OCI-LY7 (cell line): ENCODE results near the gene EML3. TPM values are rescaled to one million over a fixed set of nuclear protein-coding genes. Genes with fewer than 3 reads are reported as not detected.
A peak's percentile ranks its signal among the peaks of the same experiment; 100 is the strongest.

Source experiments
- BruUV-seq: library from RNA; stranded (reverse); fragments of 400-500 nt; replicated peaks from 2 replicates; lab custom pipeline; 2021; lab: Mats Ljungman, UMichigan
- CTCF ChIA-PET: fragments of 300-600 bp; sonication (Branson Sonifier 250); formaldehyde crosslinking; loops from one replicate; lab custom pipeline; 2022; ENCODE audit warnings: antibody characterized with exemption; ENCODE audit not compliant: unreplicated experiment; lab: Charles Lee
- POLR2A ChIA-PET: fragments of 300-600 bp; sonication (Branson Sonifier 250); formaldehyde crosslinking; loops from one replicate; lab custom pipeline; 2022; ENCODE audit warnings: antibody characterized with exemption; lab: Charles Lee
- DNase-seq: peaks from one replicate; pipeline ENCODE4 v3.0.0-alpha.2; 2015; ENCODE audit warnings: low spot score
- H2AFZ ChIP-seq: fragments of 200-600 bp; sonication (generic), shearing (Covaris generic); 2 replicates; pipeline ENCODE4 v1.6.1; 2014; ENCODE audit warnings: mild to moderate bottlenecking, antibody characterized with exemption, low read length, moderate library complexity
- H3K27ac ChIP-seq: fragments of 200-600 bp; sonication (generic); 2 replicates; pipeline ENCODE4 v1.5.1; 2014; ENCODE audit warnings: mixed run types, low read depth, mild to moderate bottlenecking, moderate library complexity, low read length, inconsistent platforms; ENCODE audit not compliant: poor library complexity, severe bottlenecking
- H3K36me3 ChIP-seq: fragments of 200-600 bp; sonication (generic); 2 replicates; pipeline ENCODE4 v1.6.1; 2014; ENCODE audit warnings: mild to moderate bottlenecking, antibody characterized with exemption, low read length, moderate library complexity, mixed read lengths; ENCODE audit not compliant: insufficient read depth
- H3K4me1 ChIP-seq: fragments of 200-600 bp; sonication (generic); 2 replicates; pipeline ENCODE4 v1.5.1; 2014; ENCODE audit warnings: mild to moderate bottlenecking, low read length; ENCODE audit not compliant: insufficient read depth, poor library complexity, severe bottlenecking
- H3K4me2 ChIP-seq: fragments of 200-600 bp; sonication (generic); 2 replicates; pipeline ENCODE4 v1.6.1; 2014; ENCODE audit warnings: mild to moderate bottlenecking, low read length
- H3K4me3 ChIP-seq: fragments of 200-600 bp; sonication (generic); 2 replicates; pipeline ENCODE4 v1.5.1; 2014; ENCODE audit warnings: mild to moderate bottlenecking, low read depth, low read length; ENCODE audit not compliant: poor library complexity, severe bottlenecking
- H3K79me2 ChIP-seq: fragments of 200-600 bp; sonication (generic); 2 replicates; pipeline ENCODE4 v1.6.1; 2016; ENCODE audit warnings: low read depth, mild to moderate bottlenecking, low read length, moderate library complexity, mixed read lengths; ENCODE audit not compliant: insufficient read depth
- H3K9me2 ChIP-seq: fragments of 200-600 bp; sonication (generic); 2 replicates; pipeline ENCODE4 v1.6.1; 2016; ENCODE audit warnings: mild to moderate bottlenecking, low read length, mixed read lengths; ENCODE audit not compliant: insufficient read depth
- H3K9me3 ChIP-seq: fragments of 200-600 bp; sonication (generic); 2 replicates; pipeline ENCODE4 v1.6.1; 2014; ENCODE audit warnings: mild to moderate bottlenecking, mixed run types, low read length, mixed read lengths
- H4K20me1 ChIP-seq: fragments of 200-600 bp; sonication (generic); 2 replicates; pipeline ENCODE4 v1.6.1; 2014; ENCODE audit warnings: mild to moderate bottlenecking, antibody characterized with exemption, low read length, moderate library complexity, mixed read lengths; ENCODE audit not compliant: insufficient read depth
- EZH2phosphoT487 ChIP-seq: fragments of 200-600 bp; sonication (generic); IDR thresholded peaks from 2 replicates; pipeline ENCODE4 v1.6.1; 2018; ENCODE audit warnings: low read depth, borderline replicate concordance, mild to moderate bottlenecking, mixed run types, antibody characterized with exemption, low read length, moderate library complexity, mixed read lengths
- intact Hi-C: fragments of 100-400 bp; cut with micrococcal nuclease; formaldehyde crosslinking; loops from one replicate; pipeline ENCODE4 v1.10.0; 2022; ENCODE audit not compliant: unreplicated experiment
- total RNA-seq, 2 experiments: library from RNA; depleted of rRNA in 1 of 2; stranded (reverse); fragments of >200 nt in 1 of 2; shearing (Covaris generic) in 1 of 2; gene quantifications; 2 replicates each; pipeline ENCODE4 v1.2.3, GENCODE V29; 2014 to 2022
- TF ChIP-seq, protein P1 (sequence below): fragments of 200-600 bp; sonication (generic); conservative IDR thresholded peaks from 2 replicates; pipeline ENCODE4 v1.5.1; 2014; ENCODE audit warnings: mild to moderate bottlenecking, antibody characterized with exemption, low read length, moderate library complexity, mixed read lengths

The EML3 gene
- total RNA-seq, 2 experiments from 2014 or later: 52.8 to 81.6 TPM

DNA sequence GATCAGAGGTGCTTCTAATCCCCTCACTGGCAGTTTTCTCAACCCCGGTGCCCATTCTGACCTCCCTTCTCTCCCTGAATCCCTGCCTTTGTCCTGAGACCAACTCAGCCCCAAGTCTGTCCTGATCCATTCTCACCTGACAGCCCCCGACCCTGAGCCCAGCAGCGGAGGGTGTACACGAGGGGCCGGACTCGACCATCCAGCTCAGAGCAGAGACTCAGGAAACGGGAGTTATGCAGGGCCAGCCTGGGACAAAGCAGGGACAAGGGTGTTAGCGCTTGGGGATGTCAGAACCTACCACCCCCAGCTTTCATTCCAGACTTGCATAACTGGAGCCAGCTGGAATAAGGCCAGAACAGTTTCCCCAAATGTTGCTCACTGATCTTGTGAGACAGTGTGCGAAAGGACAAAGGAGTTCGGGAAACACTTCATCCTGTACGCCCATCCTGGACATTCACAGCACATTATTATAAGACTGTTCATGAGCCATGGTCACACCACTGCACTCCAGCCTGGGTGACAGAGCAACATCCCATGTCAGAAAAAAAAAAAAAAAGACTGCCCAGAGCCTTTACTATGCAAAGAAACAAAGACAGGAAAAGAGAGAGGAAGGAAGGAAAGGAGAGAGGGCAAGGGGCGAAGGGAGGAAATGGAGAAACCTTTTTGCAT is 35.4 kb downstream of the EML3 start:
- intact Hi-C loops: no loop called here
- no peak overlapping the region for H3K4me3 ChIP-seq
- peaks cover 22% of the 10 kb centered on the region for H3K79me2 ChIP-seq
- no TSS peak for BruUV-seq
- no peaks in the 10 kb centered on the region for H3K9me2 ChIP-seq
- no peak overlapping the region for H2AFZ ChIP-seq
- no peaks in the 10 kb centered on the region for H3K9me3 ChIP-seq
- no peak overlapping the region for H3K27ac ChIP-seq
- ChIA-PET POLR2A (interaction anchor here (1.8 kb wide), 1 partner anchor 14 kb away, joined by 5 read pairs; the partner anchor contains the start of gene TUT1), CTCF (no interaction called here)
- no peak overlapping the region for H3K4me2 ChIP-seq
- H3K36me3 ChIP-seq: peaks cover 90% of the 10 kb centered on the region
- H3K4me1 ChIP-seq: peaks cover 20% of the 10 kb centered on the region
- peaks cover 6% of the 10 kb centered on the region; the same call in 1 of the 2 replicates for H4K20me1 ChIP-seq
- TF ChIP-seq EZH2phosphoT487: no peak
- TF ChIP-seq, protein P1, sequence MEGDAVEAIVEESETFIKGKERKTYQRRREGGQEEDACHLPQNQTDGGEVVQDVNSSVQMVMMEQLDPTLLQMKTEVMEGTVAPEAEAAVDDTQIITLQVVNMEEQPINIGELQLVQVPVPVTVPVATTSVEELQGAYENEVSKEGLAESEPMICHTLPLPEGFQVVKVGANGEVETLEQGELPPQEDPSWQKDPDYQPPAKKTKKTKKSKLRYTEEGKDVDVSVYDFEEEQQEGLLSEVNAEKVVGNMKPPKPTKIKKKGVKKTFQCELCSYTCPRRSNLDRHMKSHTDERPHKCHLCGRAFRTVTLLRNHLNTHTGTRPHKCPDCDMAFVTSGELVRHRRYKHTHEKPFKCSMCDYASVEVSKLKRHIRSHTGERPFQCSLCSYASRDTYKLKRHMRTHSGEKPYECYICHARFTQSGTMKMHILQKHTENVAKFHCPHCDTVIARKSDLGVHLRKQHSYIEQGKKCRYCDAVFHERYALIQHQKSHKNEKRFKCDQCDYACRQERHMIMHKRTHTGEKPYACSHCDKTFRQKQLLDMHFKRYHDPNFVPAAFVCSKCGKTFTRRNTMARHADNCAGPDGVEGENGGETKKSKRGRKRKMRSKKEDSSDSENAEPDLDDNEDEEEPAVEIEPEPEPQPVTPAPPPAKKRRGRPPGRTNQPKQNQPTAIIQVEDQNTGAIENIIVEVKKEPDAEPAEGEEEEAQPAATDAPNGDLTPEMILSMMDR: no peak
- no peak for DNase-seq

DNA sequence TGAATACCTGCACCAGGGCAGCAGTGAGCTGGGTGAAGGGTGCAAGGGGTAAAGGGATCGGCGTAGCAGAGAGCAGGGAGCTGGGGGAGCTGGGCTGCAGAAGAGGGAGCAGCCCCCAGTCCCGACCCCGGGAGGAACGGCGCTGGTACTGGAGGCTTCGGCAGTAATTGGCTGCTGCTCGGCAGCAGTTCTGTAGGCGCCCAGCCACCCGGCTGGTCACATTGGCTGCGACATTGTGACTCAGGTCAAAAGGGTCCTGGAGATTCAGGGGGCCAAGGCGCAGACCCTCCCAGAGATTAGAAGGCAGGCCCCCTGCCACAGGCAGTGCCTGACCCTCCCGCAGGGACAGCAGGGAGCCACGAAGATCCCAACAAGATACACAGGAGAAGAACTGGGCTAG is 36.7 kb downstream of the EML3 start:
- ChIA-PET CTCF (no interaction called here), POLR2A (no interaction called here)
- no peak overlapping the region for H2AFZ ChIP-seq
- H3K27ac ChIP-seq: no peak overlapping the region
- no peak for DNase-seq
- H4K20me1 ChIP-seq: peaks cover 15% of the 10 kb centered on the region
- no peaks in the 10 kb centered on the region for H3K9me3 ChIP-seq
- H3K9me2 ChIP-seq: no peaks in the 10 kb centered on the region
- H3K4me3 ChIP-seq: no peak overlapping the region
- no peak for TF ChIP-seq EZH2phosphoT487
- TF ChIP-seq, protein P1: no peak
- H3K36me3 ChIP-seq: peaks cover 90% of the 10 kb centered on the region
- H3K4me2 ChIP-seq: no peak overlapping the region; the same call in 1 of the 2 replicates
- intact Hi-C loops: loop anchor here (2.0 kb wide), 1 partner anchor 15 kb away; the partner anchor contains the start of gene TUT1
- H3K4me1 ChIP-seq: peaks cover 30% of the 10 kb centered on the region
- no TSS peak for BruUV-seq
- peaks cover 36% of the 10 kb centered on the region for H3K79me2 ChIP-seq

DNA sequence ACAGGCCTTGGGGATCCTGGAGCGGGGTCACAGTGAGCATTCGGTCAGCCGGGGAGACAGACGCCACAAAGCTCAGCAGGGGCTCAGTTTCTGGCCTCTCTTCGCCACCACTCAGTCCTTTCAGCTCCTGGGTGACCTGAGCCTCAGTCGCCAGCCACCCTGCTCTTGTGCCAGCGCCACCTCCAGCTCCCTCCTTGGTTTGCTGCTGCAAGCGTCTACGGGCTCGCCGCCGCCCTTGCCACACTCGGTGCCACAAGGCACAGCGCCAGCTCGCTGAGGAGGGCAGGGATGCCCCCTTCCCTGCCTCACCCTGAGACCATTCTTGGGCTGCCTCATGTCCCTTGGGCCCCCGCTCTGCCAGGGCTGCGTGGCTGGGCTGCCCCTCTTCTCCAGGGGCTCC is 37.4 kb downstream of the EML3 start:
- Histone ChIP-seq H2AFZ (no peak overlapping the region), H3K4me1 (peaks cover 34% of the 10 kb centered on the region), H3K4me2 (peak overlapping the region; percentile 90), H3K27ac (peak overlapping the region; percentile 62), H3K79me2 (peaks cover 43% of the 10 kb centered on the region), H3K9me3 (no peaks in the 10 kb centered on the region), H3K9me2 (no peaks in the 10 kb centered on the region), H3K36me3 (peaks cover 90% of the 10 kb centered on the region), H4K20me1 (peaks cover 16% of the 10 kb centered on the region), H3K4me3 (peak overlapping the region; percentile 87)
- CTCF ChIA-PET: no interaction called here
- intact Hi-C loops: loop anchor here (2.0 kb wide), 1 partner anchor 16 kb away; the partner anchor contains the start of gene TUT1
- TF ChIP-seq, protein P1: no peak
- TF ChIP-seq EZH2phosphoT487: no peak
- no peak for DNase-seq
- POLR2A ChIA-PET: interaction anchor here (1.4 to 2.0 kb wide), 3 partner anchors 17 to 25 kb away, joined by 3 to 35 read pairs (median 6); partner anchors contain the start of gene TUT1
- BruUV-seq: no TSS peak
